K562 (cell line): Measurements from ENCODE around the gene SPRR2G. TPM values are rescaled to one million over a fixed set of nuclear protein-coding genes. Genes with fewer than 3 reads are reported as not detected.

Experiments used
- ATAC-seq: fragments of 200-7000 bp; cut with Tn5 transposase; 3 replicates; pipeline ENCODE4 v1.9.1; 2020; ENCODE audit warnings: moderate library complexity
- BruUV-seq: library from RNA; stranded (reverse); fragments of 400-500 nt; replicated peaks from 2 replicates; lab custom pipeline; 2021; lab: Mats Ljungman, UMichigan
- CTCF ChIA-PET: fragments of 300-600 bp; formaldehyde crosslinking; extraction: SDS; loops from one replicate; lab custom pipeline; 2021; ENCODE audit warnings: low intra/inter-chr PET ratio; lab: Yijun Ruan, JAX
- POLR2A ChIA-PET: fragments of 300-600, 350-650 bp; sonication (Branson Sonifier 250); formaldehyde crosslinking; extraction: SDS; loops from one replicate; lab custom pipeline; 2021; ENCODE audit warnings: antibody characterized with exemption, inconsistent platforms; lab: Yijun Ruan, JAX
- DNase-seq, 4 experiments: peaks; one replicate each; pipeline versions ENCODE4 v3.0.0 to v3.0.0-alpha.2; 2011 to 2018; ENCODE audit warnings: low spot score in 3 of 4, mixed read lengths in 3 of 4; ENCODE audit errors: extremely low read depth in 1 of 4
- FAIRE-seq: peaks from 2 replicates; lab custom pipeline; 2011; peaks lifted over from hg19 to GRCh38; lab: Jason Lieb, UNC
- H2AFZ ChIP-seq: 2 replicates; pipeline ENCODE4 v1.6.0; 2011; ENCODE audit warnings: low read depth, low read length, control low read depth, inconsistent platforms
- H3K27ac ChIP-seq: fragments of 200-600 bp; 3 replicates; pipeline ENCODE4 v1.8.0; 2011; ENCODE audit warnings: low read depth, mild to moderate bottlenecking, control low read depth, inconsistent platforms, low read length, moderate library complexity, mixed read lengths; ENCODE audit errors: extremely low read depth
- H3K27me3 ChIP-seq, 2 experiments: fragments of 300-600 bp in 1 of 2; 2 replicates in 1 of 2; 3 replicates in 1 of 2; pipeline versions ENCODE4 v1.6.0 to v1.8.0; 2011; ENCODE audit warnings: inconsistent platforms in 2 of 2, low read length in 2 of 2, mild to moderate bottlenecking in 1 of 2, mixed read lengths in 1 of 2, moderate library complexity in 1 of 2; ENCODE audit not compliant: control insufficient read depth in 2 of 2, insufficient read depth in 2 of 2
- H3K36me3 ChIP-seq: fragments of 300-600 bp; 3 replicates; pipeline ENCODE4 v1.8.0; 2011; ENCODE audit warnings: mild to moderate bottlenecking, low read length, inconsistent platforms; ENCODE audit not compliant: control insufficient read depth, insufficient read depth
- H3K4me1 ChIP-seq, 2 experiments: fragments of 200-600 bp in 1 of 2; replicated peaks in 1 of 2; 2 replicates in 1 of 2; 3 replicates in 1 of 2; pipeline versions ENCODE4 v1.5.1 to v1.8.0; 2011; ENCODE audit warnings: inconsistent platforms in 2 of 2, low read length in 2 of 2, mild to moderate bottlenecking in 1 of 2, mixed read lengths in 1 of 2, moderate library complexity in 1 of 2; ENCODE audit not compliant: control insufficient read depth in 2 of 2, insufficient read depth in 2 of 2
- H3K4me2 ChIP-seq: 2 replicates; pipeline ENCODE4 v1.6.1; 2011; ENCODE audit warnings: low read length, control low read depth, inconsistent platforms, mixed read lengths; ENCODE audit not compliant: insufficient read depth
- H3K4me3 ChIP-seq: fragments of 200-600 bp; sonication (generic), shearing (Covaris generic); 2 replicates; pipeline ENCODE4 v1.5.1; 2016; ENCODE audit warnings: control low read depth, inconsistent platforms
- H3K79me2 ChIP-seq: fragments of 200-600 bp; 3 replicates; pipeline ENCODE4 v1.8.0; 2011; ENCODE audit warnings: low read length, inconsistent platforms; ENCODE audit not compliant: control insufficient read depth, insufficient read depth
- H3K9ac ChIP-seq, 2 experiments: 2 replicates each; pipeline versions ENCODE4 v1.6.0 to v1.6.1; 2011; ENCODE audit warnings: low read depth in 2 of 2, low read length in 2 of 2, control low read depth in 1 of 2, inconsistent platforms in 1 of 2, mild to moderate bottlenecking in 1 of 2, mixed read lengths in 1 of 2; ENCODE audit not compliant: insufficient read depth in 1 of 2
- H3K9me1 ChIP-seq: one replicate; pipeline ENCODE4 v1.6.0; 2011; ENCODE audit warnings: inconsistent platforms, mild to moderate bottlenecking, low read length, moderate library complexity; ENCODE audit not compliant: control insufficient read depth, insufficient read depth
- H3K9me3 ChIP-seq: replicated peaks from 2 replicates; pipeline ENCODE4 v1.5.1; 2011; ENCODE audit warnings: low read depth, low read length, inconsistent platforms; ENCODE audit not compliant: control insufficient read depth, insufficient read depth
- H4K20me1 ChIP-seq: replicated peaks from 2 replicates; pipeline ENCODE4 v1.6.1; 2011; ENCODE audit warnings: low read length, inconsistent platforms, mixed read lengths; ENCODE audit not compliant: control insufficient read depth, insufficient read depth
- C11orf30 ChIP-seq: fragments of 450-650 bp; IDR thresholded peaks from 2 replicates; pipeline ENCODE4 v1.6.1; 2016; ENCODE audit warnings: low read depth, mild to moderate bottlenecking
- CEBPG ChIP-seq, 3 experiments: fragments of 200-800 bp in 1 of 3; sonication (Bioruptor generic) in 1 of 3; sonication (generic) in 1 of 3; formaldehyde crosslinking in 1 of 3; IDR thresholded peaks in 2 of 3; conservative IDR thresholded peaks in 1 of 3; 2 replicates each; pipeline versions ENCODE4 v1.6.1 to v1.8.0; 2016 to 2022; ENCODE audit warnings: missing compliant biosample characterization in 2 of 3, missing genetic modification characterization in 2 of 3, mild to moderate bottlenecking in 1 of 3, missing genetic modification reagents in 1 of 3
- DDX20 ChIP-seq: fragments of 450-650 bp; IDR thresholded peaks from 2 replicates; pipeline ENCODE4 v1.6.1; 2016; ENCODE audit warnings: missing genetic modification characterization, low read depth, mild to moderate bottlenecking, missing compliant biosample characterization, moderate library complexity
- HNRNPLL ChIP-seq: fragments of 200-400 bp; formaldehyde crosslinking; IDR thresholded peaks from 2 replicates; pipeline ENCODE4 v1.6.1; 2017; ENCODE audit warnings: low read length, low read depth, mild to moderate bottlenecking; ENCODE audit not compliant: poor library complexity, severe bottlenecking
- MAFF ChIP-seq: IDR thresholded peaks from 2 replicates; pipeline ENCODE4 v1.6.1; 2012; ENCODE audit warnings: low read length, improper control_type of control experiment
- MAFG ChIP-seq: fragments of 450-650 bp; conservative IDR thresholded peaks from 2 replicates; pipeline ENCODE4 v1.6.1; 2016; ENCODE audit warnings: missing genetic modification characterization, missing compliant biosample characterization
- MAFK ChIP-seq: IDR thresholded peaks from 2 replicates; pipeline ENCODE4 v1.6.1; 2011; ENCODE audit warnings: low read length, improper control_type of control experiment
- PHTF2 ChIP-seq: fragments of 250-450 bp; sonication (Bioruptor Pico); IDR thresholded peaks from 2 replicates; pipeline ENCODE4 v1.5.0; 2021; ENCODE audit warnings: mild to moderate bottlenecking
- RBM22 ChIP-seq: fragments of 200-400 bp; formaldehyde crosslinking; IDR thresholded peaks from 2 replicates; pipeline ENCODE4 v1.6.1; 2018; ENCODE audit warnings: low read length, low read depth; ENCODE audit not compliant: poor library complexity, severe bottlenecking
- SOX6 ChIP-seq: fragments of 450-650 bp; IDR thresholded peaks from 2 replicates; pipeline ENCODE4 v1.6.1; 2014; ENCODE audit warnings: mild to moderate bottlenecking
- TSHZ1 ChIP-seq: fragments of 250-450 bp; sonication (Bioruptor Pico); IDR thresholded peaks from 2 replicates; pipeline ENCODE4 v1.4.0; 2020; ENCODE audit warnings: mild to moderate bottlenecking, moderate library complexity
- ZNF316 ChIP-seq: fragments of 450-650 bp; IDR thresholded peaks from 2 replicates; pipeline ENCODE4 v1.6.1; 2016
- WGBS: fragments of 100-300 bp; shearing (Covaris generic); methylation state at CpG from one replicate; pipeline ENCODE4 v1.1.6; 2016; ENCODE audit warnings: low coverage, mixed read lengths; ENCODE audit not compliant: insufficient coverage; ENCODE audit errors: missing lambda C conversion rate; 5-methylcytosine and 5-hydroxymethylcytosine counted together
- in situ Hi-C: fragments of 300-500 bp; cut with MboI; formaldehyde crosslinking; loops from 4 replicates; pipeline ENCODE4 v1.15.0; 2018; ENCODE audit warnings: inconsistent platforms, mixed read lengths
- intact Hi-C: fragments of 100-400 bp; cut with micrococcal nuclease; formaldehyde crosslinking; loops from 2 replicates; pipeline ENCODE4 v1.14.2; 2022
- polyA plus RNA-seq, 8 experiments: library from polyadenylated mRNA; depleted of rRNA in 4 of 8; stranded (reverse) in 5 of 8; unstranded in 3 of 8; fragments of >200 nt; fragmentation: Nextera tagmentation in 2 of 8; fragmentation: Illumina TruSeq in 1 of 8; extraction: Ambion mirVana in 2 of 8; extraction: Trizol in 1 of 8; gene quantifications; 2 replicates each; pipeline versions ENCODE4 v1.2.1 to v1.2.3, GENCODE V29; 2011 to 2014; ENCODE audit warnings: inconsistent platforms in 1 of 8, missing spikeins in 1 of 8
- total RNA-seq, 7 experiments: library from RNA; depleted of rRNA in 6 of 7; stranded (reverse); fragments of >200 nt in 6 of 7; fragmentation: Illumina TruSeq in 2 of 7; extraction: Trizol in 2 of 7; gene quantifications; 2 replicates each; pipeline versions ENCODE4 v1.2.1 to v1.2.3, GENCODE V29; 2011 to 2021; ENCODE audit warnings: low replicate concordance in 1 of 7

The SPRR2G gene
- total and polyA plus RNA-seq, 9 of the 15 experiments (the other 6 are each of a cell fraction or from before 2014, with no cell fraction given), result not detected

- TF ChIP-seq DDX20 (tag) (no peak), SOX6 (no peak), CEBPG (CRISPR knock-in tag; IDR thresholded peaks at IDR 0.05) (no peak), CEBPG (tag; conservative IDR thresholded peaks at IDR 0.05 in 1 of 2, IDR thresholded peaks at IDR 0.05 in 1 of 2) (no peak), HNRNPLL (no peak), PHTF2 (CRISPR knock-in tag) (no peak)
Observed at GRCh38 chr1:153168686-153169085, 18.0 kb upstream of the SPRR2G start (continued).

- in situ Hi-C loops, result no loop called here
Observed at GRCh38 chr1:153155541-153155940, 4.9 kb upstream of the SPRR2G start.

More at GRCh38 chr1:153155541-153155940, 4.9 kb upstream of the SPRR2G start:
- no peak overlapping the region for H3K4me3 ChIP-seq
- no peak overlapping the region for H2AFZ ChIP-seq
- intact Hi-C loops, result no loop called here
- ATAC-seq (no peak), FAIRE-seq (no peak)
- no peaks in the 10 kb centered on the region for H4K20me1 ChIP-seq
- no peaks in the 10 kb centered on the region for H3K36me3 ChIP-seq
- no peaks in the 10 kb centered on the region for H3K79me2 ChIP-seq
- ChIA-PET CTCF (no interaction called here), POLR2A (no interaction called here)
- H3K27me3 ChIP-seq, result no peaks in the 10 kb centered on the region
- no TSS peak for BruUV-seq
- no peak overlapping the region for H3K27ac ChIP-seq
- H3K4me2 ChIP-seq, result no peak overlapping the region
- H3K9me3 ChIP-seq, result no peaks in the 10 kb centered on the region; the same call in 1 of the 2 replicates
- TF ChIP-seq C11orf30, result peak; percentile 68; the same call in 1 of the 2 replicates
- peak; percentile 54 for TF ChIP-seq MAFG (tag)
- TF ChIP-seq MAFK, result peak; percentile 71; the same call in 1 of the 2 replicates
- no peak for TF ChIP-seq RBM22
- TF ChIP-seq TSHZ1 (CRISPR knock-in tag), result no peak
- TF ChIP-seq MAFF, result peak; percentile 76
- TF ChIP-seq ZNF316, result peak; percentile 82
- TF ChIP-seq, all 486 proteins: peak for 5
- Histone ChIP-seq H3K4me1 (no peaks in the 10 kb centered on the region), H3K9ac (no peak overlapping the region), H3K9me1 (no peaks in the 10 kb centered on the region)
- no peak for DNase-seq
- WGBS, result 4% methylated on average over 2 of the region's 2 CpGs
